GM18511 (cell line): Measurements from ENCODE around the gene SPATS2.
A peak's percentile ranks its signal among the peaks of the same experiment; 100 is the strongest.
"Not testable (repeated sequence)": the region's sequence is repeated elsewhere in the genome, so short reads cannot be mapped to it uniquely, and the experiment has no call there.

Experiments used
- ATAC-seq: cut with Tn5 transposase; IDR thresholded peaks from one replicate; pipeline ENCODE4 v1.9.1; 2021; ENCODE audit warnings: mild to moderate bottlenecking, moderate library complexity; ENCODE audit not compliant: unreplicated experiment

SPATS2 gene

GRCh38 chr12:49349266-49349665, 18.0 kb upstream of the SPATS2 start:
- ATAC-seq: no peak

- ATAC-seq: no peak
Measured at GRCh38 chr12:49352351-49352750, 14.9 kb upstream of the SPATS2 start.

- ATAC-seq: no peak
Measured at GRCh38 chr12:49355913-49356312, 11.3 kb upstream of the SPATS2 start.

GRCh38 chr12:49357103-49357678, 10.1 kb upstream of the SPATS2 start:
- ATAC-seq: no peak

GRCh38 chr12:49358483-49359141, 8.7 kb upstream of the SPATS2 start:
- no peak for ATAC-seq

GRCh38 chr12:49359671-49360070, 7.6 kb upstream of the SPATS2 start:
- no peak for ATAC-seq

- ATAC-seq: no peak
Measured at GRCh38 chr12:49362077-49362476, 5.2 kb upstream of the SPATS2 start.

GRCh38 chr12:49364989-49365388, 2.3 kb upstream of the SPATS2 start:
- ATAC-seq: no peak

- no peak for ATAC-seq
Measured at GRCh38 chr12:49365542-49365941, 1.7 kb upstream of the SPATS2 start.

GRCh38 chr12:49366096-49366651, 1.1 kb upstream of the SPATS2 start:
- peak; percentile 20 for ATAC-seq

- ATAC-seq: peak; percentile 79
Measured at GRCh38 chr12:49366652-49367380, 446 bp upstream of the SPATS2 start.

- ATAC-seq: no peak
Measured at GRCh38 chr12:49368240-49368600, 958 bp downstream of the SPATS2 start.

- peak; percentile 33 for ATAC-seq
Measured at GRCh38 chr12:49369411-49370145, 2.3 kb downstream of the SPATS2 start.

GRCh38 chr12:49370539-49370938, 3.3 kb downstream of the SPATS2 start:
- no peak for ATAC-seq

- ATAC-seq: no peak
Measured at GRCh38 chr12:49375406-49375805, 8.1 kb downstream of the SPATS2 start.

- no peak for ATAC-seq
Measured at GRCh38 chr12:49377386-49377785, 10.1 kb downstream of the SPATS2 start.

- ATAC-seq: not testable (repeated sequence)
Measured at GRCh38 chr12:49380184-49380583, 12.9 kb downstream of the SPATS2 start.

GRCh38 chr12:49388682-49389386, 21.6 kb downstream of the SPATS2 start:
- ATAC-seq: no peak

GRCh38 chr12:49389387-49389703, 22.1 kb downstream of the SPATS2 start:
- no peak for ATAC-seq

- ATAC-seq: no peak
Measured at GRCh38 chr12:49397000-49397399, 29.7 kb downstream of the SPATS2 start.

GRCh38 chr12:49400304-49400703, 33.0 kb downstream of the SPATS2 start:
- no peak for ATAC-seq
